ENCODE data around the gene SFMBT1. TPM values are rescaled to one million over a fixed set of nuclear protein-coding genes. Genes with fewer than 3 reads are reported as not detected.

SFMBT1 gene
- polyA plus RNA-seq, 3 donors: 0.61 to 2.7 (median 0.91) TPM

GRCh38 chr3:52889901-52890300 is 156.0 kb downstream of the SFMBT1 start:
- no peak for TF ChIP-seq CTCF (IDR thresholded peaks at IDR 0.05)
- H3K4me1 ChIP-seq (ENCODE audit: control insufficient read depth in 1 of 2, insufficient read depth in 2 of 2, low read length in 2 of 2): peaks cover 42 to 47% of the 10 kb centered on the region in 2 donors
- no peak overlapping the region for H3K9ac ChIP-seq (ENCODE audit: insufficient read depth, low read length, poor library complexity, severe bottlenecking)
- peak overlapping the region in 1 of 2 donors; percentile 91 for H3K27ac ChIP-seq (ENCODE audit: low read depth in 1 of 2, low read length in 2 of 2)
- Mint-ChIP-seq H3K27me3 (ENCODE audit: low read depth in 3 of 3) (peaks cover 0 to 2% (median 0%) of the 10 kb centered on the region in 3 donors), H3K4me1 (peaks cover 47% of the 10 kb centered on the region), H3K4me3 (no peak overlapping the region), H3K9me3 (peaks cover 0 to 9% (median 4%) of the 10 kb centered on the region in 7 donors), H3K36me3 (peaks cover 38 to 58% of the 10 kb centered on the region in 2 donors), H3K27ac (peak overlapping the region in 4 of 7 donors; percentile 27 to 87 (median 58))
- peaks cover 0 to 4% of the 10 kb centered on the region in 2 donors for H3K9me3 ChIP-seq (replicated peaks in 1 of 2; ENCODE audit: control insufficient read depth in 1 of 2, insufficient read depth in 1 of 2, low read length in 2 of 2)
- 98% methylated on average over 6 of the region's 8 CpGs for WGBS (ENCODE audit: insufficient coverage)
- peaks cover 5 to 42% of the 10 kb centered on the region in 2 donors for H3K36me3 ChIP-seq (replicated peaks in 1 of 2; ENCODE audit: control insufficient read depth in 1 of 2, insufficient read depth in 2 of 2, low read length in 2 of 2)
- H2AFZ ChIP-seq (ENCODE audit: insufficient read depth, low read depth, low read length, poor library complexity, severe bottlenecking): no peak overlapping the region
- H3K4me3 ChIP-seq (replicated peaks in 1 of 3; ENCODE audit: low read depth in 2 of 3, low read length in 3 of 3): no peak overlapping the region
- H4K20me1 ChIP-seq (ENCODE audit: insufficient read depth, low read length): peaks cover 64% of the 10 kb centered on the region
- no peaks in the 10 kb centered on the region for H3K27me3 ChIP-seq (ENCODE audit: control insufficient read depth in 2 of 2, insufficient read depth in 2 of 2, low read length in 2 of 2)
- DNase-seq: no peak
- H3K4me2 ChIP-seq (replicated peaks; ENCODE audit: extremely low read depth, low read length, poor library complexity, severe bottlenecking): no peak overlapping the region
- H3K79me2 ChIP-seq (ENCODE audit: insufficient read depth, low read length): peaks cover 89% of the 10 kb centered on the region
- intact Hi-C loops (cut with micrococcal nuclease): loop anchor here in 1 of 2 donors (10.0 kb wide), 1 partner anchor 365 kb away; the partner anchor contains the start of gene TKT

DNA sequence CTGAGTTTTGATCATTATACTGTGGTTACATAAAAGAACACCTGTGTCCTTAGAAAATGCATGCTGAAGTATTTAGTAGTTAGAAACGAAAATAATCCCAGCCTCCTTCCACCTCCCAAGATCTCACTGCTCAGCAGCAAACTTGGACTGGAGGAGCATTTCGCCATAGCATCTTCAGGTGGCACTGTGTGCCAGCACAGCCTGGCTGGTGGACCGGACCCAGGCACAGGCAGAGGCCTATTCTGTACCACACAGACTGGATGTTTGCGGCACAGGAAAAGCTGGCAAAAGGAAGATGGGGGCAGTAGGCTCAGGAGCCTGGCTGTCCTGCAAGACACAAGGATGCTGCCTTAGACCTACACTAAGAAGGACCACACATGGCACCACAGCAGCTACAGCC is 158.7 kb downstream of the SFMBT1 start:
- Mint-ChIP-seq H3K27ac (peak overlapping the region in 1 of 7 donors; percentile 28), H3K9me3 (peaks cover 0 to 13% (median 4%) of the 10 kb centered on the region in 7 donors), H3K4me1 (peaks cover 19% of the 10 kb centered on the region), H3K27me3 (ENCODE audit: low read depth in 3 of 3) (peaks cover 0 to 2% (median 0%) of the 10 kb centered on the region in 3 donors), H3K4me3 (no peak overlapping the region), H3K36me3 (peaks cover 37 to 44% of the 10 kb centered on the region in 2 donors)
- no peaks in the 10 kb centered on the region for H3K27me3 ChIP-seq (ENCODE audit: control insufficient read depth in 2 of 2, insufficient read depth in 2 of 2, low read length in 2 of 2)
- no peak overlapping the region for H3K4me3 ChIP-seq (replicated peaks in 1 of 3; ENCODE audit: low read depth in 2 of 3, low read length in 3 of 3)
- TF ChIP-seq CTCF (IDR thresholded peaks at IDR 0.05): no peak
- H3K36me3 ChIP-seq (replicated peaks in 1 of 2; ENCODE audit: control insufficient read depth in 1 of 2, insufficient read depth in 2 of 2, low read length in 2 of 2): peaks cover 5 to 47% of the 10 kb centered on the region in 2 donors
- H3K4me2 ChIP-seq (replicated peaks; ENCODE audit: extremely low read depth, low read length, poor library complexity, severe bottlenecking): no peak overlapping the region
- H3K9me3 ChIP-seq (replicated peaks in 1 of 2; ENCODE audit: control insufficient read depth in 1 of 2, insufficient read depth in 1 of 2, low read length in 2 of 2): peaks cover 0 to 6% of the 10 kb centered on the region in 2 donors
- no peak overlapping the region for H3K27ac ChIP-seq (ENCODE audit: low read depth in 1 of 2, low read length in 2 of 2)
- H3K4me1 ChIP-seq (ENCODE audit: control insufficient read depth in 1 of 2, insufficient read depth in 2 of 2, low read length in 2 of 2): peaks cover 20% of the 10 kb centered on the region in 2 donors
- DNase-seq: no peak
- peaks cover 69% of the 10 kb centered on the region for H3K79me2 ChIP-seq (ENCODE audit: insufficient read depth, low read length)
- 93% methylated on average over 3 of the region's 4 CpGs for WGBS (ENCODE audit: insufficient coverage)
- intact Hi-C loops (cut with micrococcal nuclease): no loop called here
- peaks cover 79% of the 10 kb centered on the region for H4K20me1 ChIP-seq (ENCODE audit: insufficient read depth, low read length)
- no peak overlapping the region for H2AFZ ChIP-seq (ENCODE audit: insufficient read depth, low read depth, low read length, poor library complexity, severe bottlenecking)
- H3K9ac ChIP-seq (ENCODE audit: insufficient read depth, low read length, poor library complexity, severe bottlenecking): no peak overlapping the region
